Testis (tissue), 3 donors: ENCODE measurements around the gene CLDN19. TPM values are rescaled to one million over a fixed set of nuclear protein-coding genes. Genes with fewer than 3 reads are reported as not detected.

Experiments used
- DNase-seq: peaks from one replicate; pipeline ENCODE4 v3.0.0-alpha.2; 2019
- H3K27ac ChIP-seq, 2 donors: fragments of 200-600 bp; sonication (generic); one replicate each; pipeline ENCODE4 v1.5.1; 2019
- H3K27me3 ChIP-seq: fragments of 200-600 bp; sonication (generic); one replicate; pipeline ENCODE4 v1.5.1; 2019
- H3K36me3 ChIP-seq: fragments of 200-600 bp; sonication (generic); one replicate; pipeline ENCODE4 v1.5.1; 2017; ENCODE audit warnings: low read depth; ENCODE audit errors: missing control alignments
- H3K4me1 ChIP-seq: fragments of 200-600 bp; sonication (generic); one replicate; pipeline ENCODE4 v1.5.1; 2019
- H3K4me3 ChIP-seq, 2 donors: fragments of 200-600 bp; sonication (generic); one replicate each; pipeline ENCODE4 v1.5.1; 2017 to 2019
- H3K9me3 ChIP-seq: fragments of 200-600 bp; sonication (generic); one replicate; pipeline ENCODE4 v1.5.1; 2017
- POLR2A ChIP-seq: fragments of 450-650 bp; IDR thresholded peaks from one replicate; pipeline ENCODE4 v1.6.1; 2017; ENCODE audit warnings: antibody characterized with exemption, mild to moderate bottlenecking, moderate library complexity
- WGBS, 2 donors: methylation state at CpG; one replicate each; pipeline ENCODE4 v1.1.5; 2018; 5-methylcytosine and 5-hydroxymethylcytosine counted together
- intact Hi-C: fragments of 100-400 bp; cut with DNase I; formaldehyde crosslinking; loops from one replicate; pipeline ENCODE4 v1.15.1; 2023; ENCODE audit warnings: low total_unique reads
- polyA plus RNA-seq: library from polyadenylated mRNA; stranded (reverse); fragments of 350-450 nt; fragmentation: Illumina TruSeq; extraction: RNeasy Lipid Tissue Mini Kit (QIAGEN cat#74804); gene quantifications from one replicate; pipeline ENCODE4 v1.2.3, GENCODE V29; 2014; ENCODE audit warnings: low read depth, low replicate concordance; ENCODE audit not compliant: insufficient read depth
- total RNA-seq, 2 donors: library from RNA; depleted of rRNA; stranded (reverse); fragments of >200 nt; gene quantifications; one replicate each; pipeline ENCODE4 v1.2.3, GENCODE V29; 2016
- TF ChIP-seq, protein P1 (sequence below), 3 experiments: fragments of 450-650 bp in 2 of 3; fragments of 200-600 bp in 1 of 3; sonication (generic) in 1 of 3; IDR thresholded peaks; one replicate each; pipeline ENCODE4 v1.5.1; 2016 to 2019; ENCODE audit warnings: antibody characterized with exemption in 3 of 3, mild to moderate bottlenecking in 2 of 3, moderate library complexity in 1 of 3

The CLDN19 gene
- total and polyA plus RNA-seq, 3 donors from 2014 or later, result 0.12 to 0.24 (median 0.19) TPM

GRCh38 chr1:42762269-42762668 lies 22.2 kb upstream of the CLDN19 start:
- Histone ChIP-seq H3K4me1 (peaks cover 13% of the 10 kb centered on the region), H3K9me3 (no peaks in the 10 kb centered on the region), H3K27ac (no peak overlapping the region), H3K27me3 (no peaks in the 10 kb centered on the region), H3K36me3 (no peaks in the 10 kb centered on the region), H3K4me3 (no peak overlapping the region)
- no peak for TF ChIP-seq POLR2A
- TF ChIP-seq, protein P1, sequence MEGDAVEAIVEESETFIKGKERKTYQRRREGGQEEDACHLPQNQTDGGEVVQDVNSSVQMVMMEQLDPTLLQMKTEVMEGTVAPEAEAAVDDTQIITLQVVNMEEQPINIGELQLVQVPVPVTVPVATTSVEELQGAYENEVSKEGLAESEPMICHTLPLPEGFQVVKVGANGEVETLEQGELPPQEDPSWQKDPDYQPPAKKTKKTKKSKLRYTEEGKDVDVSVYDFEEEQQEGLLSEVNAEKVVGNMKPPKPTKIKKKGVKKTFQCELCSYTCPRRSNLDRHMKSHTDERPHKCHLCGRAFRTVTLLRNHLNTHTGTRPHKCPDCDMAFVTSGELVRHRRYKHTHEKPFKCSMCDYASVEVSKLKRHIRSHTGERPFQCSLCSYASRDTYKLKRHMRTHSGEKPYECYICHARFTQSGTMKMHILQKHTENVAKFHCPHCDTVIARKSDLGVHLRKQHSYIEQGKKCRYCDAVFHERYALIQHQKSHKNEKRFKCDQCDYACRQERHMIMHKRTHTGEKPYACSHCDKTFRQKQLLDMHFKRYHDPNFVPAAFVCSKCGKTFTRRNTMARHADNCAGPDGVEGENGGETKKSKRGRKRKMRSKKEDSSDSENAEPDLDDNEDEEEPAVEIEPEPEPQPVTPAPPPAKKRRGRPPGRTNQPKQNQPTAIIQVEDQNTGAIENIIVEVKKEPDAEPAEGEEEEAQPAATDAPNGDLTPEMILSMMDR (IDR thresholded peaks at IDR 0.05), result no peak
- DNase-seq, result no peak
- intact Hi-C loops, result no loop called here
- WGBS, 2 donors, result 74 to 76% methylated on average over 5 of the region's 5 CpGs

- no peak for TF ChIP-seq POLR2A
- TF ChIP-seq, protein P1 (IDR thresholded peaks at IDR 0.05), result no peak
- H3K9me3 ChIP-seq, result no peaks in the 10 kb centered on the region
- H3K36me3 ChIP-seq, result no peaks in the 10 kb centered on the region
- no peaks in the 10 kb centered on the region for H3K27me3 ChIP-seq
- peaks cover 13% of the 10 kb centered on the region for H3K4me1 ChIP-seq
- intact Hi-C loops, result no loop called here
- 91 to 92% methylated on average over 4 of the region's 4 CpGs for WGBS, 2 donors
- H3K4me3 ChIP-seq, result no peak overlapping the region
- H3K27ac ChIP-seq, result no peak overlapping the region
- DNase-seq, result no peak
Measured at GRCh38 chr1:42761567-42761966, 21.5 kb upstream of the CLDN19 start.

DNA sequence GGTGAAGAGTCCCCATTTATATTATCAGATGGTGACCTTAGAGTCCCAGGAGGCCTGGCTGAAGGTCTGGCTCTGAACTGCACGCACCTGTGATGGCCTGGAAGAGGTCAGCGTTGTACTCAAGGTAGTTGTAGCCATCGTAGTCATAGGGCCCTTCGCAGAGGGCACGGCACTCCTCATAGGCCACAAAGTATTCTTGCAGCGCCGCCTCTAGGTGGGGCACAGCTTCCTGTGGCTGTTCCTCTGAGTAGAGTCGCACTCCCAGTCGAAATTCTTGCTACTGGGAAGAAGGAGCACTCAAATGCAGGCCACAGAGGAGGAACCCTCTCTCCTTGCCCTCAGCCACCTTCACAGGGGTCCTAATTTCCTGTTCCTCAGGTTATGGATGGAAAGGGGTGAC lies 19.1 kb upstream of the CLDN19 start:
- H3K9me3 ChIP-seq, result no peaks in the 10 kb centered on the region
- no peaks in the 10 kb centered on the region for H3K36me3 ChIP-seq
- intact Hi-C loops, result no loop called here
- H3K27ac ChIP-seq, result no peak overlapping the region
- 67 to 84% methylated on average over 6 to 9 of the region's 9 CpGs for WGBS, 2 donors
- no peaks in the 10 kb centered on the region for H3K4me1 ChIP-seq
- DNase-seq, result no peak
- H3K4me3 ChIP-seq, result no peak overlapping the region
- H3K27me3 ChIP-seq, result no peaks in the 10 kb centered on the region
- no peak for TF ChIP-seq POLR2A
- TF ChIP-seq, protein P1 (IDR thresholded peaks at IDR 0.05), result no peak

GRCh38 chr1:42758641-42759040 lies 18.6 kb upstream of the CLDN19 start:
- intact Hi-C loops, result no loop called here

GRCh38 chr1:42757892-42758275 lies 17.8 kb upstream of the CLDN19 start:
- TF ChIP-seq, protein P1 (IDR thresholded peaks at IDR 0.05), result no peak
- TF ChIP-seq POLR2A, result no peak
- no peak for DNase-seq
- Histone ChIP-seq H3K4me1 (no peaks in the 10 kb centered on the region), H3K36me3 (no peaks in the 10 kb centered on the region), H3K4me3 (no peak overlapping the region), H3K9me3 (no peaks in the 10 kb centered on the region), H3K27ac (no peak overlapping the region), H3K27me3 (no peaks in the 10 kb centered on the region)
- intact Hi-C loops, result no loop called here

More at GRCh38 chr1:42758641-42759040, 18.6 kb upstream of the CLDN19 start:
- no peak for DNase-seq
- whole genome bisulfite sequencing, 2 donors, result 81 to 86% methylated on average over 3 of the region's 3 CpGs
- no peaks in the 10 kb centered on the region for H3K36me3 ChIP-seq
- no peaks in the 10 kb centered on the region for H3K4me1 ChIP-seq
- H3K4me3 ChIP-seq, result no peak overlapping the region
- TF ChIP-seq POLR2A, result no peak
- TF ChIP-seq, protein P1 (IDR thresholded peaks at IDR 0.05), result no peak
- H3K27ac ChIP-seq, result no peak overlapping the region
- H3K27me3 ChIP-seq, result no peaks in the 10 kb centered on the region
- H3K9me3 ChIP-seq, result no peaks in the 10 kb centered on the region
